MM.1S (cell line): ENCODE results near the gene VDAC1.

Experiments
- DNase-seq: peaks from one replicate; pipeline ENCODE4 v3.0.0-alpha.2; 2015
- H2AFZ ChIP-seq: fragments of 300-600 bp; sonication (generic); 2 replicates; pipeline ENCODE4 v1.6.0; 2016; ENCODE audit warnings: antibody characterized with exemption, low read length
- H3F3A ChIP-seq: fragments of 300-600 bp; sonication (generic); 2 replicates; pipeline ENCODE4 v1.6.1; 2016; ENCODE audit warnings: mild to moderate bottlenecking, antibody characterized with exemption, low read length, moderate library complexity, mixed read lengths; ENCODE audit not compliant: insufficient read depth
- H3K27ac ChIP-seq: fragments of 300-600 bp; sonication (generic); 2 replicates; pipeline ENCODE4 v1.5.1; 2016; ENCODE audit warnings: mild to moderate bottlenecking, low read length
- H3K27me3 ChIP-seq: fragments of 300-600 bp; sonication (generic); replicated peaks from 2 replicates; pipeline ENCODE4 v1.6.0; 2016; ENCODE audit warnings: low read length; ENCODE audit not compliant: insufficient read depth
- H3K36me3 ChIP-seq: fragments of 300-600 bp; sonication (generic); replicated peaks from 2 replicates; pipeline ENCODE4 v1.6.1; 2016; ENCODE audit warnings: mild to moderate bottlenecking, low read length, mixed read lengths; ENCODE audit not compliant: insufficient read depth
- H3K4me1 ChIP-seq: fragments of 300-600 bp; sonication (generic); 2 replicates; pipeline ENCODE4 v1.6.1; 2016; ENCODE audit warnings: low read length, mixed read lengths
- H3K4me2 ChIP-seq: fragments of 300-600 bp; sonication (generic); 2 replicates; pipeline ENCODE4 v1.6.0; 2016; ENCODE audit warnings: low read depth, low read length
- H3K4me3 ChIP-seq: fragments of 300-600 bp; sonication (generic); 2 replicates; pipeline ENCODE4 v1.5.1; 2016; ENCODE audit warnings: low read length, mixed read lengths
- H3K79me2 ChIP-seq: fragments of 300-600 bp; sonication (generic); 2 replicates; pipeline ENCODE4 v1.6.1; 2016; ENCODE audit warnings: mixed run types, low read length, mixed read lengths
- H3K9ac ChIP-seq: fragments of 300-600 bp; sonication (generic); 2 replicates; pipeline ENCODE4 v1.6.1; 2016; ENCODE audit warnings: low read length, mixed read lengths
- H3K9me2 ChIP-seq: fragments of 300-600 bp; sonication (generic); replicated peaks from 2 replicates; pipeline ENCODE4 v1.6.1; 2016; ENCODE audit warnings: mild to moderate bottlenecking, low read length, mixed read lengths; ENCODE audit not compliant: insufficient read depth
- H3K9me3 ChIP-seq: fragments of 300-600 bp; sonication (generic); replicated peaks from 2 replicates; pipeline ENCODE4 v1.6.1; 2016; ENCODE audit warnings: mild to moderate bottlenecking, low read length, mixed read lengths; ENCODE audit not compliant: insufficient read depth
- H4K20me1 ChIP-seq: fragments of 300-600 bp; sonication (generic); 2 replicates; pipeline ENCODE4 v1.6.1; 2016; ENCODE audit warnings: mild to moderate bottlenecking, low read length, moderate library complexity, mixed read lengths; ENCODE audit not compliant: insufficient read depth
- CTCF ChIP-seq: fragments of 300-600 bp; sonication (generic); IDR thresholded peaks from 2 replicates; pipeline ENCODE4 v1.5.1; 2016; ENCODE audit warnings: antibody characterized with exemption, low read length, mixed read lengths
- EZH2 ChIP-seq: fragments of 300-600 bp; sonication (generic); optimal IDR thresholded peaks from 2 replicates; pipeline ENCODE3; 2017; ENCODE audit warnings: low read depth, mild to moderate bottlenecking, antibody characterized with exemption, low read length, mixed read lengths
- EZH2phosphoT487 ChIP-seq: fragments of 300-600 bp; sonication (generic); IDR thresholded peaks from 2 replicates; pipeline ENCODE4 v1.6.1; 2018; ENCODE audit warnings: antibody characterized with exemption, low read length

The VDAC1 gene

DNA sequence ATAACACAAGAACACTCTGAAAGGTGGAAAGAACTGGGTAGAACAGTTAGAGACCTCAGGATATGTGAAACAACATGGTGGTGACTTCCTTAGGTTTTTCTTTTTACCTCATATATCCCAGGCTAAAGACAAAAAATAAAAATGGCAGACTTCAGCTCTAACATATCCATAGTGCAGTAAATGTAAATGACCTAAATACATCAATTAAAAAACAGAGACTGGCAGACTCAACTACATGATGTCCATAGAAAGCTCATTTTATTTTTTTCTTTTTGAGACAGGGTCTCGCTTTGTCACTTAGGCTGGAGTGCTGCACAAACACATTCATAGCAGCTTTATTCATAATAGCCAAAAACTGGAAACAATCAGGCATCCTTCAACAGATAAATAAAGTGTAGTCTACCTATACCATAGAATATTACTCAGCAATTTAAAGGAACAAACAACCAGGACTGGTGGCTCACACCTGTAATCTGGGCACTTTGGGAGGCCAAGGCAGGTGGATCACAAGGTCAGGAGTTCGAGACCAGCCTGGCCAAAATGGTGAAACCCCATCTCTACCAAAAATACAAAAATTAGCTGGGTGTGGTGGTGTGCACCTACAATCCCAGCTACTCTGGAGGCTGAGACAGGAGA is 41.2 kb downstream of the VDAC1 start:
- DNase-seq = no peak
- no peaks in the 10 kb centered on the region for H3K9me2 ChIP-seq
- no peak overlapping the region for H3K9ac ChIP-seq
- H2AFZ ChIP-seq = no peak overlapping the region
- H3F3A ChIP-seq = no peaks in the 10 kb centered on the region
- TF ChIP-seq EZH2 = no peak
- no peak for TF ChIP-seq EZH2phosphoT487
- no peak for TF ChIP-seq CTCF
- no peaks in the 10 kb centered on the region; the same call in 1 of the 2 replicates for H3K36me3 ChIP-seq
- no peaks in the 10 kb centered on the region for H3K4me1 ChIP-seq
- no peaks in the 10 kb centered on the region for H3K27me3 ChIP-seq
- H3K79me2 ChIP-seq = peaks cover 55% of the 10 kb centered on the region
- H3K4me3 ChIP-seq = no peak overlapping the region
- no peaks in the 10 kb centered on the region for H4K20me1 ChIP-seq
- H3K9me3 ChIP-seq = no peaks in the 10 kb centered on the region
- H3K27ac ChIP-seq = no peak overlapping the region
- H3K4me2 ChIP-seq = no peak overlapping the region

- Histone ChIP-seq H4K20me1 (no peaks in the 10 kb centered on the region), H3K9ac (no peak overlapping the region), H3F3A (peaks cover 2% of the 10 kb centered on the region; the same call in 1 of the 2 replicates), H2AFZ (no peak overlapping the region), H3K9me3 (no peaks in the 10 kb centered on the region), H3K36me3 (no peaks in the 10 kb centered on the region; the same call in 1 of the 2 replicates), H3K27ac (no peak overlapping the region), H3K79me2 (peaks cover 50% of the 10 kb centered on the region), H3K9me2 (no peaks in the 10 kb centered on the region), H3K4me3 (no peak overlapping the region), H3K4me2 (no peak overlapping the region), H3K27me3 (no peaks in the 10 kb centered on the region), H3K4me1 (peaks cover under 1% of the 10 kb centered on the region; the same call in 1 of the 2 replicates)
- no peak for DNase-seq
- no peak for TF ChIP-seq EZH2phosphoT487
- no peak for TF ChIP-seq CTCF
- no peak for TF ChIP-seq EZH2
Observed at GRCh38 chr5:133962801-133963476, 41.8 kb downstream of the VDAC1 start.

- peaks cover 42% of the 10 kb centered on the region for H3K79me2 ChIP-seq
Observed at GRCh38 chr5:133962131-133962530, 42.6 kb downstream of the VDAC1 start.

More at GRCh38 chr5:133962131-133962530, 42.6 kb downstream of the VDAC1 start:
- Histone ChIP-seq H3K4me3 (no peak overlapping the region), H3K9me2 (no peaks in the 10 kb centered on the region), H3K27me3 (no peaks in the 10 kb centered on the region), H3K4me2 (no peak overlapping the region), H3F3A (peaks cover 8% of the 10 kb centered on the region; the same call in 1 of the 2 replicates), H3K36me3 (no peaks in the 10 kb centered on the region; the same call in 1 of the 2 replicates), H3K9ac (no peak overlapping the region), H3K27ac (no peak overlapping the region), H3K4me1 (peaks cover 7% of the 10 kb centered on the region), H3K9me3 (no peaks in the 10 kb centered on the region), H2AFZ (no peak overlapping the region), H4K20me1 (no peaks in the 10 kb centered on the region)
- DNase-seq = no peak
- TF ChIP-seq CTCF = no peak
- no peak for TF ChIP-seq EZH2
- no peak for TF ChIP-seq EZH2phosphoT487
